Astrocyte (in vitro differentiated cells and primary cell): ENCODE measurements around the gene HNF1A.

Source experiments
- EZH2 ChIP-seq: IDR thresholded peaks from 2 replicates; pipeline ENCODE4 v1.6.1; 2012; ENCODE audit warnings: mild to moderate bottlenecking, low read length, inconsistent platforms; ENCODE audit not compliant: insufficient read depth
- TF ChIP-seq, protein P1 (sequence below): IDR thresholded peaks from 2 replicates; pipeline ENCODE4 v1.5.1; 2011; ENCODE audit warnings: low read depth, mild to moderate bottlenecking, inconsistent platforms, low read length, moderate library complexity; ENCODE audit not compliant: insufficient read depth

DNA sequence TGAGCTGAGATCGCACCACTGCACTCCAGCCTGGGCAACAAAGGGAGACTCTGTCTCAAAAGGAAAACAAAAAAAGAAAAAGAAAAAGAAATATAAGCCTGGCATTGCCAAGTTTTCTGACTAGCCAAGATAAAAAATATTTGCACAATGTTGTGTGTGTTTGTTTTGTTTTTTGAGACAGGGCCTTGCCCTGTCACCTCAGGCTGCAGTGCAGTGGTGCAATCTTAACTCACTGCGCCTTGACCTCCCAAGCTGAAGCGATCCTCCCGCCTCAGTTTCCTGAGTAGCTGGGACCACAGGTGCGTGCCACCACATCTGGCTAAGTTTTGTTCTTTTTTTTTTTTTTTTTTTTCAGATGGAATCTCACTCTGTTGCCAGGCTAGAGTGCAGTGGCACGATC is 43.4 kb downstream of the HNF1A start:
- TF ChIP-seq EZH2: no peak
- TF ChIP-seq, protein P1, sequence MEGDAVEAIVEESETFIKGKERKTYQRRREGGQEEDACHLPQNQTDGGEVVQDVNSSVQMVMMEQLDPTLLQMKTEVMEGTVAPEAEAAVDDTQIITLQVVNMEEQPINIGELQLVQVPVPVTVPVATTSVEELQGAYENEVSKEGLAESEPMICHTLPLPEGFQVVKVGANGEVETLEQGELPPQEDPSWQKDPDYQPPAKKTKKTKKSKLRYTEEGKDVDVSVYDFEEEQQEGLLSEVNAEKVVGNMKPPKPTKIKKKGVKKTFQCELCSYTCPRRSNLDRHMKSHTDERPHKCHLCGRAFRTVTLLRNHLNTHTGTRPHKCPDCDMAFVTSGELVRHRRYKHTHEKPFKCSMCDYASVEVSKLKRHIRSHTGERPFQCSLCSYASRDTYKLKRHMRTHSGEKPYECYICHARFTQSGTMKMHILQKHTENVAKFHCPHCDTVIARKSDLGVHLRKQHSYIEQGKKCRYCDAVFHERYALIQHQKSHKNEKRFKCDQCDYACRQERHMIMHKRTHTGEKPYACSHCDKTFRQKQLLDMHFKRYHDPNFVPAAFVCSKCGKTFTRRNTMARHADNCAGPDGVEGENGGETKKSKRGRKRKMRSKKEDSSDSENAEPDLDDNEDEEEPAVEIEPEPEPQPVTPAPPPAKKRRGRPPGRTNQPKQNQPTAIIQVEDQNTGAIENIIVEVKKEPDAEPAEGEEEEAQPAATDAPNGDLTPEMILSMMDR: no peak
